HG02623 (cell line): Measurements from ENCODE around the gene FNIP2.
A peak's percentile ranks its signal among the peaks of the same experiment; 100 is the strongest.
"Not testable (repeated sequence)": the region's sequence is repeated elsewhere in the genome, so short reads cannot be mapped to it uniquely, and the experiment has no call there.

Experiments
- ATAC-seq: cut with Tn5 transposase; IDR thresholded peaks from one replicate; pipeline ENCODE4 v1.9.1; 2021; ENCODE audit warnings: moderate library complexity; ENCODE audit not compliant: unreplicated experiment

The FNIP2 gene

GRCh38 chr4:158812543-158812942, 43.7 kb downstream of the FNIP2 start:
- ATAC-seq: no peak

GRCh38 chr4:158813113-158813512, 44.3 kb downstream of the FNIP2 start:
- ATAC-seq: no peak

- no peak for ATAC-seq
Observed at GRCh38 chr4:158814207-158814606, 45.4 kb downstream of the FNIP2 start.

- ATAC-seq: no peak
Observed at GRCh38 chr4:158814636-158815330, 46.0 kb downstream of the FNIP2 start.

GRCh38 chr4:158816955-158817354, 48.1 kb downstream of the FNIP2 start:
- ATAC-seq: peak; percentile 28

- ATAC-seq: peak; percentile 56
Observed at GRCh38 chr4:158817562-158818296, 48.9 kb downstream of the FNIP2 start.

- no peak for ATAC-seq
Observed at GRCh38 chr4:158818560-158819140, 49.8 kb downstream of the FNIP2 start.

GRCh38 chr4:158819942-158820786, 51.3 kb downstream of the FNIP2 start:
- no peak for ATAC-seq

GRCh38 chr4:158821228-158821971, 52.6 kb downstream of the FNIP2 start:
- peak; percentile 36 for ATAC-seq

- ATAC-seq: no peak
Observed at GRCh38 chr4:158822348-158822747, 53.5 kb downstream of the FNIP2 start.

GRCh38 chr4:158823461-158823873, 54.6 kb downstream of the FNIP2 start:
- peak; percentile 34 for ATAC-seq

- no peak for ATAC-seq
Observed at GRCh38 chr4:158824425-158825274, 55.8 kb downstream of the FNIP2 start.

GRCh38 chr4:158825433-158826036, 56.7 kb downstream of the FNIP2 start:
- no peak for ATAC-seq

- ATAC-seq: peak; percentile 35
Observed at GRCh38 chr4:158826057-158826456, 57.2 kb downstream of the FNIP2 start.

GRCh38 chr4:158826882-158827281, 58.1 kb downstream of the FNIP2 start:
- ATAC-seq: no peak

GRCh38 chr4:158827543-158827981, 58.7 kb downstream of the FNIP2 start:
- no peak for ATAC-seq

- ATAC-seq: not testable (repeated sequence)
Observed at GRCh38 chr4:158828151-158828550, 59.3 kb downstream of the FNIP2 start.

- ATAC-seq: no peak
Observed at GRCh38 chr4:158829254-158829653, 60.4 kb downstream of the FNIP2 start.

GRCh38 chr4:158833602-158834001, 64.8 kb downstream of the FNIP2 start:
- no peak for ATAC-seq
